Raji (cell line): ENCODE results near the gene E2F1.

Experiments
- POLR2A ChIP-seq: IDR thresholded peaks from 2 replicates; pipeline ENCODE4 v1.6.1; 2011; ENCODE audit warnings: low read depth, low read length, control low read depth; ENCODE audit not compliant: insufficient read depth

E2F1 gene

DNA sequence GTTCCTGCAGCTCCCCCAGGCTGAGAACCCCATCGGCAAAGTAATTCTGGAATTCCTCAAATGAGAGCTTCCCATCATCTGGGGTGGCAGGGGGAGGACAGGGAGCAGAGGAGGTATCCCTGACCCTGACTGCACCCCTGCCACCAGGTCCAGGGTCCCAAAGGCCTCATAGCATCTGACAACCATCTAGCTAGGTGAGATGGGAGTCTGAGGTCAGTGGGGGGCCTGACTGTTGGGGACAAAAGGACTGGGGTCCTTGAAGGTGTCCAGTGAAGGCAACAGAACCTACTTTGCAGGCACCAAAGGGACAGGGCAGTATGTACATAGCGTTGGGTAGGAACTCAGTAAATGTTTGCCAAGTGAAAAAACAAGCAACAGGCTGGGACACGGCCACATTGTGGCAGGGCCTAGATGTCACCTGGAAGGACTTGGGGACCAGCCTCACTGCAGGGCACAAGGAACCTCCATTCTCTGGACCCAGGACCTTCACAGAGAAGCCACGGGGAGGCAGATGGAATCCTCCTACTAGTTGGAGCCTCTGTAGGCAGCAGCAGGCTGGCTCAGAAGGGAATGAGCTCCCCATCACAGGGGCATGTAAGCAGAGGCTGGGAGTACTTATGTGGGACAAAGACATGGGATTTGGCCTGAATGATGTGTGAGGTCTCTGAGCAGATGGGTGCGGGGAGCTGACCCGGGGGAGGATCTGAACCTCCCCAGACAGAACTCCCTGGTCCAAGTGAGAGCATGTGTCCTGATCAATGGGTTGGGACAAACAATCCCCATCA is 15.3 kb downstream of the E2F1 start:
- no peak for TF ChIP-seq POLR2A

GRCh38 chr20:33669873-33670640 is 16.1 kb downstream of the E2F1 start:
- no peak for TF ChIP-seq POLR2A

DNA sequence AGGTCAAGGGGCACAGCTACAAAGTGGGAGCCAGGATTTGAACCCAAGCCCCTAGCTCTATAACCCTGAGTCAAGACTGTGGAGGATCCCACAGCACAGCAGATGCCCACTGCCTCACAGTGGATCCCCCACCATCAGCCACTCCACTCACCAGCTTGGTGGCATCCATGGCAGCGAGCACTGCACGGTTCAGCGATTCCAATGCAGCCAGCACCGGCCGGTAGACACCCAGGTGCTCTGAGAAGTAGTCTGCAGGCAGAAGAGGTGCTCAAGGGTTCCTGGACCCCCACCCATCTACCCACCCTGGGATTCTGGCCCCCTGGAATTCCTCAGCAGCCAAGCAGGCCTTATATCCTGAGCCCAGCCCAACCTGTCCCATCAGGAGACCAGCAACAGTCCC is 17.0 kb downstream of the E2F1 start:
- peak; percentile 25; the same call in 1 of the 2 replicates for TF ChIP-seq POLR2A

- TF ChIP-seq POLR2A: no peak; the same call in 1 of the 2 replicates
Measured at GRCh38 chr20:33668466-33669155, 17.6 kb downstream of the E2F1 start.

DNA sequence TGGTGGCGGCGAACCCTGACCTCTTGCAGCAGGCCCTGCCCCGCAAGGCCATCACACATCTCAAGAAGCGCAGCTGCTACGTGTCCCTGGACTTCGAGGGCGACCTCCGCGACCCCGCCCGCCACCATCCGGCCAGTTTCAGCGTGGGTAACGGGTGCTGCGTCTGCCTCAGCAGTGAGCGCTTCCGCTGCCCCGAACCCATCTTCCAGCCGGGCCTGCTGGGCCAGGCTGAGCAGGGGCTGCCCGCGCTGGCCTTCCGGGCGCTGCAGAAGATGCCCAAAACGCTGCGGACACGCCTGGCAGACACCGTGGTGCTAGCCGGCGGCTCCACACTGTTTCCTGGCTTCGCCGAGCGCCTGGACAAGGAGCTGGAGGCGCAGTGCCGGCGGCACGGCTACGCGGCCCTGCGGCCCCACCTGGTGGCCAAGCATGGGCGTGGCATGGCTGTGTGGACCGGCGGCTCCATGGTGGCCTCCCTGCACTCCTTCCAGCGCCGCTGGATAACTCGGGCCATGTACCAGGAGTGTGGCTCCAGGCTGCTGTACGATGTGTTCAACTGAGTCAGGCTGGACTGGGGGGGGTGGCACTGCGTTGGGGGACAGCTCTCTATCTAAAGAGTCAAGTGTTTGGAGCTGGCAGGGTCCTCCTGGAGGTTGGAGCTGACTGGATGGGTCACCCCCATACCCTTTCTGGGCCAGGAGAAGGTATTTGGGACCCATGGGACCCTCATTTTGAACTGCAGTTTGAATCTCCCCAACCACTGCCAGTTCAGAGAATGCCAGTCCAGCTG is 18.3 kb downstream of the E2F1 start:
- peak; percentile 57; the same call in 1 of the 2 replicates for TF ChIP-seq POLR2A

GRCh38 chr20:33667245-33667675 is 18.9 kb downstream of the E2F1 start:
- no peak for TF ChIP-seq POLR2A

DNA sequence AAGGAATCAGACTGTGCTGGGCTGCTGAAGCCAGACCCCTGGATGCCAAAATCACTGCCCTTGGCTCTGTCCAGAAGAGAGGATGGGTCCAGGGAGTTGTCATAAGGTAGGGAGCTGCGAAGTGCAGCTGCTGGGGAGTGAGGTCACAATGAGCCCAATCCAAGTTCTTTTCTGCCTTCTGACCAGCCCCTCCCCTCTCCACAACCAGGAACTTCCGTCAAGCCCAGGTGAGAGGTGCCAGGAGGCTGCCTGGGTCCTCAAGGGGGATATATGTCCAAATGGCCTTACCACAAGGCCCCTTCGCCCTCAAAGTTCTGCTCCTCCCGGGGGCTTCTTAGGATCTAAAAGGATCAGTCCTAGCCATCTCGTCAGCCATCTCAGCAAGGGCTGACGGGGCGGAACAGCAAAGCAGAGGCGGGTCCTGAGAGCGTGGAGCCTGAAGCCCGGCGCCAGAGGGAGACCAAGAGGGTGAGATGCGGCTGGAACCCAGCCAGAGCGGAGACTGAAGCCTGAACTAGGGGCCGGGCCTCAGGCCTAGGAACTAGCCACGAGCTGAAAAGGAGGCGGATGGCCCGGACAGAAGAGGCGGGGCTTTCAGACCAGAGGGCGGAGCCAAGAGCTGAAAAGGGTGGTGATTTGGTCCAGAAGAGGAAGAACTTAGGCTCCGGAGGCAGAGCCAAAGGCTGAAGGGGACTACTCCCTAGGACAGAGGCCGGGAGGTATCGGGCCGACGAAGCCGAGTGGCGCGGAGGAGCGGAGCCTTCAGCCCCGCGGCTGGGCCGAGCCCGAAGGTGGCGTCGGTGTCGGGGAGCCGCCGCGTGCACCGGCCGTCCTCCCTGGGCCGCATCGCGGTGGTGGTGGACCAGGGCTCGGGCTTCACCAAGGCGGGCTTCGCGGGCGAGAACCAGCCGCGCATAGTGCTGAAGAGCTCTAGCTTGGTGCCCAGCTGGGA is 19.6 kb downstream of the E2F1 start, which contains the start of gene ACTL10:
Gene ACTL10, plus strand, starts transcription at position 651 of the 952 bp plus-strand sequence. CDS start 555 bp downstream, outside the sequence.
- TF ChIP-seq POLR2A: peak; percentile 96

GRCh38 chr20:33664762-33665144 is 21.4 kb downstream of the E2F1 start:
- TF ChIP-seq POLR2A: no peak

DNA sequence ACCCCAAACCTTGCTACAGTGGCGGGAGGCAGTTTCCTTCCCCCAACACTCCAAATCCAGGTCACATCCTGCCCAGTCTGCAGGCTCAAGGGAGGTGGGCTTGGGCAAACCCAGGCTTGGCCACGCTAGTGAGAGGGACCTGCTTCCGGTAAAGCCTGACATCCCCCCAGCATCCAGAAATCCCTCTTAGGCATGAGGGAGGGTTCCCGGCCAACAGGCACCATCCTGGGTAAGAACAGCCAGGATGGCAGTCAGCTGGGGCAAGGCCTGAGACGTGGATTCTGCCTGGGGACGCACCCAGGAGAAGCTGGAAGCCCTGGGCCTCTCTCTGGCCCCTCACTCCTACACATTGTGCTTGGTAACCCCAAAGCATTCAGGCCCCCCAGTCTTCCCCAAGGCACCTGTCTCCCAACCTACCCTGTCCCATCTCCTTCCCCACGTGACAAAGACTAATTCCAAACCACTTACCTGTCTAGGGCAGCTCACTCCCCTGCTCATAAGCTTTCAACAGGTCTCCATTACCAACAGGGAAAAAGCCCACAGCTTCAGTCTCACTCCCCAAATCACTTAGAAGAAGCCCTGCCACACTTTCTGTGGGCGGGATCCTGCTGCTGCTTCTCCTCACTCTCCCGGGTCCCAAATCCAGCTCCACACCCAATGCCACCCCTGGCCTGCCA is 22.0 kb downstream of the E2F1 start:
- no peak for TF ChIP-seq POLR2A

DNA sequence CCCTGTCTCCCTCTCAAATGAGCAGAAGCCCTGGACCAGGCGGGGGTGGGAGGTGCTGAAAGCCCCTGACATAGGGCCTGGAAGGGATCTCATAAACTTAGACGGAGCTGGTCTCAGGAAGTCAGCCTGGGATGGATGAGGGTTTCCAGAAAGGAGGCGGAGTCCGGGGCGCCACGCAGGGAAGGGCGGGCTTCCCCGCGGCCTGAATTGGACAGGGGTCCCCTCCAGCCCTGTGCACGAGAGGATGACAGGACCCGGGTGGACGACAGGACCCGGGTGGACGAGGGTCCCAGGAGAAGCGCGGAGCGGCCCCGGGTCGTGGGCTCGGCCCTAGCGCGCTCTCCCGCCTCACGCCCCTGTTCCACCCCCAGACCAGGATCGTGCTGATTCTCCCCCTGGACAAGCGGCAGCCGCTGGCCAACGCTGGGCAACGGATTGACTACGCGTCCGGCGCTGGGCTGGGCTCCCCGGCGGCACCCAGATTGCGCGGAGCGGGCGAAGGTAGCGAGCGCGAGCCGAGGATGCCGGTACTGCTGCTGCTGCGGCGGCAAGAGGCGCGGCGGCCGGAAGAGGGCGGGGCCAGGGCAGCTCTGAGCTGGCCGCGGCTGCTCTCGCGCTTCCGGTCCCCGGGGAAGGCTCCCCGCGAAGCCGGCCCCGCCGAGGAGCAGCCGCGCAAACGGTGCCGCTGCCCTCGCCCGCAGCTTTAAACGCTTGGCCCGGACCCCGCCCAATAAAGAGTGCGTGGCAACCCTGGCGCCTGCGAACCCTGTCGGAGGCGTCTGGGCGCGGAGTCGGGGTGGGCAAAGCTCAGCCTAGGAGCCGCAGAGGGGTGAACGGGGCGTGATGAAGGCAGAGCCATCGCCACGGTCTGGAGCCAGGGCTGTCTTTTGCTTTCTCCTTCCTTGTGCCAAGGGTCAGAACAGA is 22.8 kb downstream of the E2F1 start:
- TF ChIP-seq POLR2A: peak; percentile 86

DNA sequence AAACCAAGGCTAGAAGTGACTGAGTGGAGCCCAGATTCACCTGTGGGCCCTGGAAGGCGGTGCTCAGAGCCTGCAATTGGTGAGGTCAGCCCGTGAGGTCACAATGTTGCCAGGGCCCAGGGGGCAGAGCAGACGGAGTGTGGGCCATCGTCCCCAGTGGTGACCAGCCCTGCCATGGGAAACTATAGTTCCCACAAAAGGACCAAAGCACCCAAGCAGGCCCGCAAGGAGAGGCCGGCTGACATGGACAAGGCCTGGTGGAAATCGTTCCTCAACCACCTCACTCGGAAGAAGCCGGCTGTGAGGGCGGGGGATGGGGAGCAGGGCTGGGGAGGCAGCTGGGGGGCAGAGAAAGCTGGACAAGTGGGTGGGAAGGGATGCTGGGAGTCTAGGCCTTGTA is 24.0 kb downstream of the E2F1 start, which contains the start of gene C20orf144:
Gene C20orf144, plus strand, starts transcription at position 156 of the 400 bp plus-strand sequence. Its CDS starts 19 bp downstream, at position 175.
- TF ChIP-seq POLR2A: no peak

DNA sequence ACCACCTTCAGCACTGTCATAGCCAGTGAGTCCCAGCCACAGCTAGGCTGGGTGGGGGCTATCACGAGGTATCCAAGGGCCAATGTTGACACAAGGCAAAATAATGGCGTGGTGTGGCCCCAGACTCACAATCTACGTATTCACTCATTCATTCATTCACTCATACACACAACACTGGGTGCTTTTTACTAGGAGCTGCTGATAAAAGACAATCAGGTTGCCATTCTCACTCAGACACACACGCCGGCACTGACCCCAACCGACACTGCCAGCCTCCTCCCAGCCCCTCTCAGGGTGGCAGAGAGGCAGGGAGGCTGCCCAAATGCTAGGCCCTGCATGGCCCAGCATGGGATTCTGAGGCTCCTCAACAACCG is 25.5 kb downstream of the E2F1 start:
- TF ChIP-seq POLR2A: no peak
